ENCODE measurements around the gene LRP6. TPM values are rescaled to one million over a fixed set of nuclear protein-coding genes. Genes with fewer than 3 reads are reported as not detected.

Gene LRP6
- total RNA-seq, 1 donor from 2014 or later = 18.7 TPM

DNA sequence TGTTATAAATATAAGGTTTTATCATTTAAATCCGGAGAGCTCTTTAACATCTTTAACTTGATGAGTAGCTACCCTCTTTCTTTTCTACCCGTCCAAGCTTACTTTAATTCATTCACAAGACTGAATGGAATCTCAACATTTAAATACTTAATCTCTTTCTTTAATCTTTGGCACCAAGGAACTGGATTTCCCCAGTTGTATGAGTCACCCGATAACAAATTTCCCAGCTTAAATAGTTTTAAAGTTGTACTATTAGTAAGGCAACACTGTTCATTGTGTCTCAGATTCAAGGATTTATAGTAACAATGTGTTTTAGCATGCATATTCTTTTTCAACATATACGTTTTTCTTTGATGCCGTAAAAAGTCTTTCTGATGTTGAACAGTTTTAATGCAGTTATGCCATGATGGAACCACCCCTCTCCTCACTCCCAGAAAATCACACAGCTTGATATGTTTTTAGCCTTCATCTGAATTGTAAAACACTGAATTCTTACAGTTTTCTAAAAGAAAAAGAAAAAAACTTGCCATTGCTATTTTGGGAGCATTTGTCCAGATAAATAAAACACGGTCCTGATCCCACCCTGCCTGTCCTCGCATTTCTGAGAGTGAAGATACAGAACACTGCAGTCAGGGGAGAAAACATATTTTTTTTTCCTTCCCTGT is 16.0 kb upstream of the LRP6 start:
- H3K9me3 ChIP-seq (replicated peaks) = peaks cover 8% of the 10 kb centered on the region
- H3K27ac ChIP-seq (replicated peaks) = no peak overlapping the region
- H3K4me3 ChIP-seq = no peak overlapping the region
- DNase-seq = no peak
- H3K36me3 ChIP-seq = no peaks in the 10 kb centered on the region
- no peaks in the 10 kb centered on the region for H3K27me3 ChIP-seq (ENCODE audit: low read depth)
- intact Hi-C loops (cut with micrococcal nuclease) = no loop called here
- TF ChIP-seq, protein P1, sequence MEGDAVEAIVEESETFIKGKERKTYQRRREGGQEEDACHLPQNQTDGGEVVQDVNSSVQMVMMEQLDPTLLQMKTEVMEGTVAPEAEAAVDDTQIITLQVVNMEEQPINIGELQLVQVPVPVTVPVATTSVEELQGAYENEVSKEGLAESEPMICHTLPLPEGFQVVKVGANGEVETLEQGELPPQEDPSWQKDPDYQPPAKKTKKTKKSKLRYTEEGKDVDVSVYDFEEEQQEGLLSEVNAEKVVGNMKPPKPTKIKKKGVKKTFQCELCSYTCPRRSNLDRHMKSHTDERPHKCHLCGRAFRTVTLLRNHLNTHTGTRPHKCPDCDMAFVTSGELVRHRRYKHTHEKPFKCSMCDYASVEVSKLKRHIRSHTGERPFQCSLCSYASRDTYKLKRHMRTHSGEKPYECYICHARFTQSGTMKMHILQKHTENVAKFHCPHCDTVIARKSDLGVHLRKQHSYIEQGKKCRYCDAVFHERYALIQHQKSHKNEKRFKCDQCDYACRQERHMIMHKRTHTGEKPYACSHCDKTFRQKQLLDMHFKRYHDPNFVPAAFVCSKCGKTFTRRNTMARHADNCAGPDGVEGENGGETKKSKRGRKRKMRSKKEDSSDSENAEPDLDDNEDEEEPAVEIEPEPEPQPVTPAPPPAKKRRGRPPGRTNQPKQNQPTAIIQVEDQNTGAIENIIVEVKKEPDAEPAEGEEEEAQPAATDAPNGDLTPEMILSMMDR (IDR thresholded peaks at IDR 0.05; ENCODE audit: borderline replicate concordance) = no peak
- H3K4me1 ChIP-seq = peaks cover 11% of the 10 kb centered on the region

DNA sequence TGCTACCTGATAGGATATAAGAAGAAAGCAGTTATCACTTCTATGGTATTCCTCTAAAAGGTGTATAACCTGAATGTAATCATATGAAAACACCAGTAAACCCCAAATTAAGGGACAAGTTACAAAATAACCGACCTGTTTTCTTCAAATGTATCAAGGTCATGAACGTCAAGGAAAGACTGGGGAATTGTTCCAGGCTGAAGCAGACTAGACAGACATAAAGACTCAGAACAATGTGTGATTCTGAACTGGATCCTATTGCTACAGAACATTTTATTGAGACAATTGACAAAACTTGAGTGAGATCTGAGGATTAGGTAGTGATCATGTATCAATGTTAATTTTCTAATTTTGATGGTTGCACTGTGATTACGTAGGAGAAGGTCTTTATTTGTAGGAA is 15.4 kb upstream of the LRP6 start:
- H3K27me3 ChIP-seq (ENCODE audit: low read depth) = no peaks in the 10 kb centered on the region
- H3K27ac ChIP-seq (replicated peaks) = no peak overlapping the region
- H3K36me3 ChIP-seq = no peaks in the 10 kb centered on the region
- TF ChIP-seq, protein P1 (IDR thresholded peaks at IDR 0.05; ENCODE audit: borderline replicate concordance) = no peak
- no peak for DNase-seq
- peaks cover 15% of the 10 kb centered on the region for H3K9me3 ChIP-seq (replicated peaks)
- intact Hi-C loops (cut with micrococcal nuclease) = no loop called here
- no peak overlapping the region for H3K4me3 ChIP-seq
- peaks cover 11% of the 10 kb centered on the region for H3K4me1 ChIP-seq

DNA sequence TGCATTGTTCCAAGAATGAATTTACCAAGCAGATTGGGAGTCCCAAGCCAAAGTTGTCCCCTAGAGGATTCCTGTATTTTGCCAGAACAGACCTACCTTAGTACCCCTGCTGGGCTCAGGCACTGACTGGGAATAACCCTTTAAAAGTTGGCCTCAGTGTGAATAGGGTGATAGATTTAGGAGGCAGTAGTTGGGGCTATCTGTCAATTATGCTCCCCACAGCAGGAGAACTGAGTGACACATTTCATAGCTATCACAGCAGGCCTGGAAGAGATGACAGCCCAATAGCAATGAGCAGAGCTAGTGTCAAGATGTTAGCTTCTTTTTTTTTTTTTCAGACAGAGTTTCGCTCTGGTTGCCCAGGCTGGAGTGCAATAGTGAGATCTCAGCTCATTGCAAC is 14.3 kb upstream of the LRP6 start:
- TF ChIP-seq, protein P1 (IDR thresholded peaks at IDR 0.05; ENCODE audit: borderline replicate concordance) = no peak
- Histone ChIP-seq H3K27ac (replicated peaks) (no peak overlapping the region), H3K36me3 (no peaks in the 10 kb centered on the region), H3K9me3 (replicated peaks) (peaks cover 25% of the 10 kb centered on the region), H3K4me3 (no peak overlapping the region), H3K4me1 (peaks cover 11% of the 10 kb centered on the region), H3K27me3 (ENCODE audit: low read depth) (no peaks in the 10 kb centered on the region)
- no peak for DNase-seq
- intact Hi-C loops (cut with micrococcal nuclease) = no loop called here

DNA sequence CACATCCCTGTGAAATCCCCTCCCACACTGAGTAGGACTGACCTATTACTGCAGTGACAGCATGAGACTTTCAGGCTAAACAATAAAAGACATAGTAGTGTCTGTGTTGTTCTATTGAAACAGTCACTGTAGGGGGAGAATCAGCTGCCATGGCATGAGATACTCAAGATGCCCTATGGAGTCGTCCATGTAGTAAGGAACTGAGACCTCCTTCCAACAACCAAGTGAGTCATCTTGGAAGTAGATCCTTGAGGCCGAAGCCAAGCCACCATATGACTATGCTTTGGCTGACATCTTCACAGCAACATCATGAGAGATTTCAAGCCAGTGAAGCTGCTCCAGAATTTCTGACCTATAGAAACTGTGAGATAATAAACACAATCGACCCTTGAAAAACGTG is 12.1 kb upstream of the LRP6 start:
- H3K36me3 ChIP-seq = no peaks in the 10 kb centered on the region
- peaks cover 11% of the 10 kb centered on the region for H3K4me1 ChIP-seq
- no peak overlapping the region for H3K27ac ChIP-seq (replicated peaks)
- DNase-seq = no peak
- no peaks in the 10 kb centered on the region for H3K27me3 ChIP-seq (ENCODE audit: low read depth)
- intact Hi-C loops (cut with micrococcal nuclease) = no loop called here
- no peak overlapping the region for H3K4me3 ChIP-seq
- TF ChIP-seq, protein P1 (IDR thresholded peaks at IDR 0.05; ENCODE audit: borderline replicate concordance) = no peak
- H3K9me3 ChIP-seq (replicated peaks) = peaks cover 25% of the 10 kb centered on the region

DNA sequence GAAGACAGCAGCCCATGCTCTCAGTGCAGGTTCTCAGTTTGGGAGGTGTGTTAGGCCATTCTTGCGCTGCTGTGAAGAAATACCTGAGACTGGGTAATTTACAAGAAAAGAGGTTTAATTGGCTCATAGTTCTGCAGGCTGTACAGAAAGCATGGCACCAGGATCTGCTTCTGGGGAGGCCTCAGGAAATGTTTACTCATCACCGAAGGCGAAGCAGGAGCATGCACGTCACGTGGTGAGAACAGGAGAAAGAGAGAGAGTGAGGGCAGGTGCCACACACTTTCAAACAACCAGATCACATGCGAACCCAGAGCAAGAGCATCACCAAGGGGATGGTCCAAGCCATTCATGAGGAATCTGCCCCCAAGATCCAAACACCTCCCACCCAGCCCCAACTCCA is 9.0 kb upstream of the LRP6 start:
- intact Hi-C loops (cut with micrococcal nuclease) = no loop called here
- Histone ChIP-seq H3K27me3 (ENCODE audit: low read depth) (no peaks in the 10 kb centered on the region), H3K4me3 (no peak overlapping the region), H3K4me1 (no peaks in the 10 kb centered on the region), H3K27ac (replicated peaks) (no peak overlapping the region), H3K9me3 (replicated peaks) (peaks cover 25% of the 10 kb centered on the region), H3K36me3 (no peaks in the 10 kb centered on the region)
- DNase-seq = no peak
- TF ChIP-seq, protein P1 (IDR thresholded peaks at IDR 0.05; ENCODE audit: borderline replicate concordance) = no peak
